Kidney capillary endothelial cell (primary cell): ENCODE data around the gene RNF224.

Experiments used
- DNase-seq: peaks from one replicate; pipeline ENCODE4 v3.0.0-alpha.2; 2018; ENCODE audit warnings: low spot score

The RNF224 gene

DNA sequence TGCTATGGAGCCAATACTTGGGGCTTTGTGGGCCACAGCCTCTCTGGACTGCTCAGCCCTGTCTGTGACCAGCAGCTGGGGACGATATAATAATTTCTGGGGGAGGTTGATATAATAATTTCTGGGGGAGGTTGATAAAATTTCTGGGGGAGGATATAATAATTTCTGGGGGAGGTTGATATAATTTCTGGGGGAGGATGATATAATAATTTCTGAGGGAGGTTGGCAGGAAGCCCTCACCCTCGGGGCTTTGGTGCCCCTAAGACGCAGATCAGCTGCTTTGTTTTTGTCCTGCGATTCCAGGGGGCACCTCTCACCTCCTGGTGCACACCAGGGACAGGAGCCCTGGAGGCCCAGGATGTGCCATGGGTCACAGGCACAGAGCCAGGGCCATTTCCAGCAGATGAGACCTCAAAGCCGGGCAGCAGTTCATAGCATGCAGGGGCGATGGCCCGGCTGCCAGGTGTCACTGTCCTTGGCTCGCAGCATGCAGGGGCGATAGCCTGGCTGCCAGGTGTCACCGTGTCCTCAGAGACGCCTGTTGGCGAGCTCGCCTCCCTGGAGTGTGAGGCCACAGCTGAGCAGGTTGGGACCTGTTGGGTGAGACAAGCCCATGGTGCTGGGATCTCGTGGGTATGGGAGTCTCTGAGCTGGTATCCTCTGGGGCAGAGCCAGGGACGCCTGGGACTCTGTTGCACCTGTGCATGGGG lies 46.5 kb downstream of the RNF224 start:
- no peak for DNase-seq

DNA sequence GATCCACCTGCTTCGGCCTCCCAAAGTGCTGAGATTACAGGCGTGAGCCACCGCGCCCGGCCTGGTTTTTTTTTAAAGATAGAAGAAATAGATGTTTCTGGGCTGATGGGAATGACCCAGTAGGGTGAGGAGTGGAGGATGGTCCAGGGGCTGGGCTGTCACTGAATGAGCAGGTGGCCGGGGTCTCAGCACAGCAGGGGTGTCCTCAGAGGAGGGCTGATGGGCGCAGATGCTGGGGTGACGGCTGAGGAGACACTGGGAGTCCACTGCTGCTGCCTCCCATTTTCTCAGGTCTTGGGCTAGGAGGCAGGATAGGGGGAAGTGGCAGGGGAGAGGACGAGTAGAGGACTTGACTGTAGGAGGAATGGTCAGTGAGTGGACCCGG lies 47.9 kb downstream of the RNF224 start:
- DNase-seq = no peak

DNA sequence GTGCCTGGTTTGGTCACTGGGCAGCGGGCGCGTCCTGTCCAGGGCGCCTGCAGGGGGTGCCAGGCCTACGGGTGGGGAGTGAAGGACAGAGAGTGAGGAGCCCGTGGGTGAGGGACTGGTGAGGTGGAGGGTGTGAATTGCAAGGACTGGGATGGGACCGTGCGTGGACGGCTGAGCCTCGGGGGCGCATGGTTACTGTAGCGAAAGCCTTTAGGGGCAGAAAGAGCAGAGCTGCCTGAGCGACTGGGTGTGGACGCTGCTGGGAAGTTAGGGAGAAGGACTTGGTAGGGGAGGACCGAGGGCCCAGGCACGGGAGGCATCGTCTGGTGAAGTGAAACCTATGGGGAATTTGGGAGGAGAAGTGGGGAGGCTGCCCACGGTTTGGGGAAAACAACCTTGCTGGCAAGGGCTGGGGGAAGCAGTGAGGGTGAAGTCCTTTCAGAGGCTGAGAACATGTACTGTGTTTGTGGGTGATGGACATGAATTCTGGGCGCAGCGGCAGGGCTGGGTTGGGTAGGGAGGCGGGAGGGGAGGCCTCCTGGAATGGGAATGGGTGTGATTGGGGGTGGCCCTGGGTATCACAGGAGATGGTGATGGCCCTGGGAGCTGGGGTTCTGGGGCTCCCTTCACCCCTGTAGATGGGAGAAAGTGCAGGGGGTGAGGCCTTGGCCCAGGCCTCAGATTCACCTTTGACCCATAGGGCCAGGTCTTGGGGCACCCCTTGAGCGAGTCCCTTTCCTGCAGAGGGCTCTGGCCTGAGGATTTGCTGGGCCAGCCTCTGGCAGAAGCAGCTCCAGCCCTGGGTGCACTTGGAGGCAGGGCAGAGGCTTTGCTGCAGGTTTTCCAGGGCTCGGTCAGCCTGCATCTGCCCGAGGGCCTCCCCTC lies 48.5 kb downstream of the RNF224 start:
- DNase-seq = no peak

DNA sequence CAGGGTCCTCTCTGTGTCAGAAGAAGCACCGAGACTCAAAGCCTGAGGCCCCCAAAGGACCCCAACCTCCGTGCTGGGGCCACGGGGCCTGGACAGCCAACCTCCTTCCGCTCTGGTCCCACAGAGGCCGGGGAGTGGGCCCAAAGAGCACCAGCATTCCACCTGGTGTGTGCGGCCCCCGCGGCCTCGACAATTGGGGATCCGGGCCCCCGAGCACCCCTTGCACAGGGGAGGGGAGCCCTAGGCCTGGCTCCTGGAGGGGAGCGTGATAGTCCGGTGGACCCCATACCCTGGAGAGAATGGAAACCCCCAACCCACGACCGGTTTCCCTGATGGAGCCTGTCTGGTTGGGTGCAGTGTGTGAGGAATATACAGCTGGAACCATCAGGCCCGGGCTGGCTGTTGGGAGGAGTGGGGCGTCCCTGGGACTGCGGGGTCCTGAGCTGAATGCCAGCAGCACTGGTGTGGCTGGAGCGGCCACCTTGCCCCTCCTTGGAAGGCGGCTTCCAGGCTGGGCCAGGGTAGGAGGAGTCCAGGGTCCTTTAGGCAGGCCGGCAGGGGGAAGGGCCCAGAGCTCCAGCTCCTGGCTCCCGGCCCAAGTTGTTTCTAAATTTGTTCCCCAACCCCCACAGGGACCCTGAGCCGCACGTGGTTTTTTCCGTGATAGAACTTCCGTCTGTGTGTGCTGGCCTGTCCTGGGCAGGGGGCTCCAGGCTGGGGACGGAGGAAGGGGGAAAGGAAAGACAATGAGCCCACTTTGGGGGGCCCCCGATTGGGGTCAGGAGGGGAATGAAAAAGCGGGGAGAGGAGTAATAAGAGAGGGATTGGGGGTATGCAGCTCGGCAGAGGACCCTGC lies 49.4 kb downstream of the RNF224 start:
- peak; percentile 77 for DNase-seq

DNA sequence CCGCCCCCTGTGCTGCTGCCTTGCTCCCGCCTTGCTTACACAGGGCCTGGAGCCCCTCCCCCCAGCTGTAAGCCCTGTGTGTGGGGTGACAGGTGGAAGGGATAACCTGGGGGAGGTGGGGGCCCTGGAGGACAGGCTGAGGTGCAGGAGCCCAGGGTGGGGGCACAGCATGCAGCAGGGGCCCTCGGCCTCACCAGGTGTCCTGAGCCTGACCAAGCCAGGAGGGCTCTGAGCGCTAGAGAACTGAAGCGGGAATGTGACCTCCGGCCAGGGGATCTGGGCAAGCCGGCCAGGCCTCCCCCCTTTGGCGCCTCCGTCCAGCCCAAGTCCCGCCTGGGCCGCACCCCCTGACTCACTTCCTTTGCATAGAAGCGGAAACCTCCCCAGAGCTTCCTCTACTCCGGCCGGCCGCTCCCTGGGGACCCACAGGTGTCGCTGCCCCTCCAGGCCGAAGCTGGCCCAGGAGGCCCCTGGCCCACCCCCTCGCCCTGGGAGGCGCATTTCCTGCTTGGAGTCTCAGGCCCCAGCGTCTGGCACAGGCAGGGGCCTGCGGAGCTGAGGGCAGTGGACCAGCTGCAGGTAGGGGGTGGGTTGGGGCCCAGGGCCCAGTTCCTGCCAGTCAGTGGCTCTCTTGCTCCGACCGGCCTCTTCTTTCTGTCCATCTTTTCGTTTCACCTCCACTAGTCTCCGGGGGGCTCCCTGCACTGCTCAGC lies 50.2 kb downstream of the RNF224 start, which contains the start of gene TOR4A:
TSS of gene TOR4A (plus strand) at position 398 of the 713 bp plus-strand sequence. CDS start 964 bp downstream, outside the sequence.
- peak; percentile 98 for DNase-seq

DNA sequence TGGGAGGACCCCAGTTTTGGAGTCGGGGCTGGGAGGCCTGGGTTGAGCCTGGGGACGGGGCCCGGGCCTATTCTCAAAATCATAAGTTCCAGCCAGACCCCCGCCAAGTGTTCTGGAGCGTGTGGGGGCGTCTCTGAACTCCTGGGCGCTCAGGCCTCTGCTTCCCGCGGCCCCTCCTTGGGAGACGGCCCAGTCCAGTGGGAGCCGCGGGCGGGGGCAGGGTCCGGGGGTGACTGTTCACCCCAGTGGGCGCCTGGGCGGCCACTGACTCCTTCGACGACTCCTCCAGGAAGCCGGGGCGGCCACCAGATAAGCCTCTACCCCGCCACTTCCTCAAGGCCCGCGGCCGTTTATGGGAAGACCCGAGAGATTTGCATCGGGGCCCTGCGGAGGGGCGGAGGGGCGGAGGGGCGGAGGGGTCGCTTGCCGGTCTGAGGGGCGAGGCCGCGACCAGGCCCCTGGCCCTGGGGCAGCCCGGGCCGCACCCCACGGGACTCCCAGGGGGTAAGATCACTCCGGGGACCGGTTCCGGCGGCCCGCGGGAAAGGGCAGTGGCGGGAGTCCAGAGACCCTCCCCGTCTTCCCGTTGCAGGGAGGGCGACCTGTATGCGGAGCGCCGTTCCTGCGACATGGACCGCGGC lies 50.9 kb downstream of the RNF224 start:
- no peak for DNase-seq
